H9 (cell line): ENCODE data around the gene PHC3. TPM values are rescaled to one million over a fixed set of nuclear protein-coding genes. Genes with fewer than 3 reads are reported as not detected.

Experiments
- DNase-seq: peaks from one replicate; pipeline ENCODE4 v3.0.0-alpha.2; 2017
- H2AFZ ChIP-seq: one replicate; pipeline ENCODE4 v1.6.1; 2013; ENCODE audit warnings: mild to moderate bottlenecking, low read length, control low read depth, moderate library complexity
- H2AK5ac ChIP-seq: 2 replicates; pipeline ENCODE4 v1.6.1; 2013; ENCODE audit warnings: low read length, control low read depth, mixed read lengths; ENCODE audit not compliant: insufficient read length
- H2BK120ac ChIP-seq: one replicate; pipeline ENCODE4 v1.6.1; 2013; ENCODE audit warnings: low read depth, mild to moderate bottlenecking, low read length, control low read depth, inconsistent platforms; ENCODE audit not compliant: poor library complexity, severe bottlenecking
- H2BK12ac ChIP-seq: 2 replicates; pipeline ENCODE4 v1.6.1; 2013; ENCODE audit warnings: low read length, control low read depth, mixed read lengths, low read depth; ENCODE audit not compliant: insufficient read length
- H2BK15ac ChIP-seq: 2 replicates; pipeline ENCODE4 v1.6.1; 2013; ENCODE audit warnings: low read depth, low read length, control low read depth
- H2BK20ac ChIP-seq: one replicate; pipeline ENCODE4 v1.6.1; 2013; ENCODE audit warnings: low read depth, mild to moderate bottlenecking, low read length, control low read depth, inconsistent platforms; ENCODE audit not compliant: poor library complexity, severe bottlenecking
- H2BK5ac ChIP-seq: 2 replicates; pipeline ENCODE4 v1.6.1; 2013; ENCODE audit warnings: low read length, control low read depth, mixed read lengths; ENCODE audit not compliant: insufficient read length
- H3K14ac ChIP-seq: 2 replicates; pipeline ENCODE4 v1.6.1; 2013; ENCODE audit warnings: low read length, control low read depth; ENCODE audit not compliant: insufficient read depth
- H3K18ac ChIP-seq: 2 replicates; pipeline ENCODE4 v1.6.1; 2013; ENCODE audit warnings: low read depth, mild to moderate bottlenecking, mixed read lengths, low read length, control low read depth; ENCODE audit not compliant: insufficient read length
- H3K23ac ChIP-seq: 2 replicates; pipeline ENCODE4 v1.6.1; 2013; ENCODE audit warnings: low read length, control low read depth, mixed read lengths, low read depth; ENCODE audit not compliant: insufficient read length
- H3K23me2 ChIP-seq: 2 replicates; pipeline ENCODE4 v1.6.1; 2013; ENCODE audit warnings: low read depth, mild to moderate bottlenecking, mixed read lengths, low read length, control low read depth; ENCODE audit not compliant: insufficient read length, poor library complexity, severe bottlenecking
- H3K27ac ChIP-seq: 2 replicates; pipeline ENCODE4 v1.5.1; 2013; ENCODE audit warnings: low read length, control low read depth, mixed read lengths, low read depth; ENCODE audit not compliant: insufficient read length
- H3K27me3 ChIP-seq: 2 replicates; pipeline ENCODE4 v1.6.1; 2013; ENCODE audit warnings: low read length, control low read depth, inconsistent platforms; ENCODE audit not compliant: insufficient read depth
- H3K4ac ChIP-seq: 2 replicates; pipeline ENCODE4 v1.6.1; 2013; ENCODE audit warnings: low read depth, mild to moderate bottlenecking, control low read depth, inconsistent platforms, low read length, moderate library complexity
- H3K4me1 ChIP-seq: 2 replicates; pipeline ENCODE4 v1.6.1; 2013; ENCODE audit warnings: low read length, control low read depth, inconsistent platforms; ENCODE audit not compliant: insufficient read depth
- H3K4me2 ChIP-seq: 2 replicates; pipeline ENCODE4 v1.6.1; 2013; ENCODE audit warnings: low read length, control low read depth, mixed read lengths; ENCODE audit not compliant: insufficient read length, insufficient read depth
- H3K56ac ChIP-seq: 2 replicates; pipeline ENCODE4 v1.6.1; 2013; ENCODE audit warnings: low read depth, mild to moderate bottlenecking, mixed read lengths, low read length, control low read depth; ENCODE audit not compliant: insufficient read length
- H3K79me1 ChIP-seq: 2 replicates; pipeline ENCODE4 v1.6.1; 2013; ENCODE audit warnings: low read depth, mild to moderate bottlenecking, moderate library complexity, low read length, control low read depth, inconsistent platforms; ENCODE audit not compliant: insufficient read depth, poor library complexity, severe bottlenecking
- H3K79me2 ChIP-seq: 2 replicates; pipeline ENCODE4 v1.6.1; 2013; ENCODE audit warnings: low read length, control low read depth, inconsistent platforms; ENCODE audit not compliant: insufficient read depth
- H3K9ac ChIP-seq: 2 replicates; pipeline ENCODE4 v1.6.1; 2013; ENCODE audit warnings: low read length, control low read depth, mixed read lengths; ENCODE audit not compliant: insufficient read length; ENCODE audit errors: extremely low read depth
- H3K9me3 ChIP-seq: one replicate; pipeline ENCODE4 v1.6.1; 2013; ENCODE audit warnings: low read depth, low read length, inconsistent platforms; ENCODE audit not compliant: control insufficient read depth
- H3T11ph ChIP-seq: one replicate; pipeline ENCODE4 v1.6.1; 2013; ENCODE audit warnings: mild to moderate bottlenecking, low read length, control low read depth, inconsistent platforms
- H4K20me1 ChIP-seq: one replicate; pipeline ENCODE4 v1.6.1; 2013; ENCODE audit not compliant: control insufficient read depth, insufficient read length, insufficient read depth
- H4K5ac ChIP-seq: 2 replicates; pipeline ENCODE4 v1.6.1; 2013; ENCODE audit warnings: low read depth, mild to moderate bottlenecking, mixed read lengths, low read length, control low read depth; ENCODE audit not compliant: insufficient read length
- H4K8ac ChIP-seq: replicated peaks from 2 replicates; pipeline ENCODE4 v1.6.1; 2013; ENCODE audit warnings: low read length, control low read depth, mixed read lengths, low read depth; ENCODE audit not compliant: insufficient read length
- H4K91ac ChIP-seq: 2 replicates; pipeline ENCODE4 v1.6.1; 2013; ENCODE audit warnings: low read depth, mild to moderate bottlenecking, moderate library complexity, mixed read lengths, low read length, control low read depth; ENCODE audit not compliant: insufficient read length
- H3K27ac Mint-ChIP-seq, 3 experiments: 2 replicates in 2 of 3; 3 replicates in 1 of 3; pipeline ENCODE4 v1.8.0; 2020 to 2021; ENCODE audit warnings: mixed read lengths in 3 of 3, mild to moderate bottlenecking in 1 of 3, moderate library complexity in 1 of 3
- H3K27me3 Mint-ChIP-seq: 2 replicates; pipeline ENCODE4 v1.8.0; 2021; ENCODE audit warnings: low read depth, mild to moderate bottlenecking, moderate library complexity, mixed read lengths
- H3K36me3 Mint-ChIP-seq, 3 experiments: 2 replicates in 2 of 3; 3 replicates in 1 of 3; pipeline ENCODE4 v1.8.0; 2020 to 2021; ENCODE audit warnings: low read depth in 3 of 3, mixed read lengths in 3 of 3; ENCODE audit not compliant: insufficient read depth in 1 of 3
- H3K4me1 Mint-ChIP-seq, 2 experiments: 2 replicates each; pipeline ENCODE4 v1.8.0; 2020; ENCODE audit warnings: mixed read lengths in 2 of 2
- H3K4me3 Mint-ChIP-seq, 2 experiments: 2 replicates in 1 of 2; 3 replicates in 1 of 2; pipeline ENCODE4 v1.8.0; 2020 to 2021; ENCODE audit warnings: mild to moderate bottlenecking in 2 of 2, mixed read lengths in 2 of 2, moderate library complexity in 1 of 2
- H3K9me3 Mint-ChIP-seq, 2 experiments: 2 replicates in 1 of 2; 3 replicates in 1 of 2; pipeline ENCODE4 v1.8.0; 2020; ENCODE audit warnings: mild to moderate bottlenecking in 2 of 2, mixed read lengths in 2 of 2, moderate library complexity in 1 of 2
- CTCF ChIP-seq: fragments of 200-600 bp; sonication (generic); conservative IDR thresholded peaks from 3 replicates; pipeline ENCODE4 v1.8.0; 2021; ENCODE audit warnings: antibody characterized with exemption, mild to moderate bottlenecking
- WGBS: extraction: QIAGEN DNeasy Blood & Tissue Kit; methylation state at CpG from one replicate; pipeline ENCODE4 v1.1.7; 2013; ENCODE audit warnings: missing lambda C conversion rate, low lambda C conversion rate, mixed read lengths; ENCODE audit not compliant: insufficient read length; ENCODE audit errors: extremely low coverage; 5-methylcytosine and 5-hydroxymethylcytosine counted together
- total RNA-seq: library from RNA; stranded (reverse); gene quantifications from 2 replicates; pipeline ENCODE4 v1.2.1, GENCODE V29; 2021

The PHC3 gene
- total RNA-seq, 1 experiment from 2014 or later: 26.4 TPM

GRCh38 chr3:170079536-170080165 is 101.9 kb downstream of the PHC3 start:
- no peak overlapping the region for H2AK5ac ChIP-seq
- H2BK20ac ChIP-seq: no peak overlapping the region
- no peaks in the 10 kb centered on the region for H3K27me3 Mint-ChIP-seq
- no peaks in the 10 kb centered on the region for H3K23me2 ChIP-seq
- H3K27ac Mint-ChIP-seq: no peak overlapping the region
- no peak overlapping the region for H3K18ac ChIP-seq
- no peak overlapping the region for H3K56ac ChIP-seq
- H3K23ac ChIP-seq: no peak overlapping the region
- no peak overlapping the region for H3K4me2 ChIP-seq
- no peaks in the 10 kb centered on the region for H3K79me2 ChIP-seq
- no peaks in the 10 kb centered on the region for H3K9me3 ChIP-seq
- no peak overlapping the region for H3K14ac ChIP-seq
- no peaks in the 10 kb centered on the region; the same call in 1 of the 2 replicates for H3K4me1 ChIP-seq
- H3K9ac ChIP-seq: no peak overlapping the region
- no peaks in the 10 kb centered on the region for H3K79me1 ChIP-seq
- no peak overlapping the region for H4K5ac ChIP-seq
- peaks cover 0 to 6% of the 10 kb centered on the region in 2 experiments; a peak in 2 of 4 replicates for H3K4me1 Mint-ChIP-seq
- no peak overlapping the region for H3T11ph ChIP-seq
- no peak for DNase-seq
- H2BK5ac ChIP-seq: no peak overlapping the region
- H3K4ac ChIP-seq: no peak overlapping the region
- H3K4me3 Mint-ChIP-seq: no peak overlapping the region
- H2BK15ac ChIP-seq: no peak overlapping the region
- no peak for TF ChIP-seq CTCF
- H4K8ac ChIP-seq: no peak overlapping the region
- no peaks in the 10 kb centered on the region for H3K27me3 ChIP-seq
- H2AFZ ChIP-seq: no peak overlapping the region
- H3K27ac ChIP-seq: no peak overlapping the region
- WGBS: no CpG with 5 or more reads among the region's 2 CpGs
- no peak overlapping the region for H4K91ac ChIP-seq
- peaks cover 3 to 15% (median 12%) of the 10 kb centered on the region in 3 experiments; a peak in 6 of 7 replicates for H3K36me3 Mint-ChIP-seq
- no peak overlapping the region for H2BK120ac ChIP-seq
- H3K9me3 Mint-ChIP-seq: no peaks in the 10 kb centered on the region
- no peak overlapping the region for H2BK12ac ChIP-seq
- H4K20me1 ChIP-seq: no peaks in the 10 kb centered on the region
